Suppressor macrophage treated with lipopolysaccharide for 1 hour (primary cell): ENCODE data around the gene CALML6.
A peak's percentile ranks its signal among the peaks of the same experiment; 100 is the strongest.

ENCODE experiments used
- DNase-seq, 3 donors: peaks; one replicate each; pipeline ENCODE4 v3.0.0-alpha.2; 2020 to 2022

CALML6 gene

DNA sequence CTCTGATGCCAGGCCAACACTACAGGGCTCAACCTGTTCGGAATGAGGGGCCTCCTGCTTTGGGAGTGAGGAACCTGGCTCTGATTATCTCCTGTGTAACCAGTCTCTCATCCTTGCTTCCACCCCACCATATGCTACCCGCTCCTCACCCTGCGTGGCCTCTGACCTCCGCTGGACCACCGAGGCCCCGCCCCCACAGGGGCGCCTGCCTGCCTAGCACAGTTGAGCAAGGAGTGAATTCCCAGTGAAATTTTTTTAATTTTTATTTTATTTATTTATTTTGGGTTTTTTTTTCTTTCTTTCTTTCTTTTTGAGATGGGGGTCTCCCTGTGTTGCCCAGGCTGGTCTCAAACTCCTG lies 22.3 kb upstream of the CALML6 start:
- no peak for DNase-seq

DNA sequence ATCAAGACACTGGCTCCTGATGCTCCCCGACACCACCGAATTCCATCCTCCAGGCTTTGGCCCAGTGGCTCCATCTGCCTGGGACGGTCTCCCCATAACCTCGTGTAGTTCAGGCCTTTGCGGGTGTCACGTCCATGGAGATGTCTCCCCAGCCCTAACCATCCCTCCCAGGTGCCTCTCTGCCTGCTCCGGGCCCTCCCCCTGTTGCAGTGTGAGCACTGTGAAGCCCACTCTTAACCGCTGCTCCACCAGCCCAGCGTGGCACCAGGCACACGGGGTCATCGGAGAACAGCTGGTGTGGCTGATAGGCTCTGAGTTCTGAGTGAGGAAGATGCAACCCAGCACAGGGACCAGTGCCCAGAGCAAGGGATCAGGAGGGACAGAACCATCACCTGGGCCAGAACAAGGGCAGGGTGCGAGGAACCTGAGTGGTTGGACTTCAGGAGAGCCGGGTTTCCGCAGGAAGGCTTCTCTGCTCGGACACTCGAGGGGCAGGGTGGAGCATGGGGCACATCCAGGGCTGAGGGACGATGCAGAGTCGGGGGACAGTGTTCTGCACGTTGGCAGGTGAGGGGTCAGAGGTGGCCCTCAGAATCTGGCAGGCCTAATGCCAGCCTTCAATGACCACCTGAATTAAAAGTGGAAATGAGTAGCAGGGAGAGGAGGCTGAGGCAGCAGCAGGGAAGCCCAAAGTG lies 21.6 kb upstream of the CALML6 start:
- no peak for DNase-seq

DNA sequence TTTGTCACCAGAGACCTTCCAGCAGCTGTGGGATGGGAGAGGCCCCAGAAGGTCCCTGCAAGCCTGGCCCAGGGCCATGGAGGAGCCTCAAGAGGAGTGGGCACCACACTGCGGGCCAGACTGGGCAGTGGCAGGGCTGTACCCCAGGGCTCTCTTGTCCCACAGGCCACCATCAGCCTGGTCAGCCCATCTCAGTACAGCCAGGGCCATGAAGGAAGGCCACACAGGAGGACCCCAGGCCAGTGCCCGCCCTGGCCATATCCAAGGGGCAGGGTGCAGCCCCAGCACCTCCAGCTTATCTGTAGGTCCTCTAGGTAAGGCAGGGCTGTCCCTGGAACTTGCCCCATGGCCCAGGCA lies 21.1 kb upstream of the CALML6 start:
- no peak for DNase-seq

DNA sequence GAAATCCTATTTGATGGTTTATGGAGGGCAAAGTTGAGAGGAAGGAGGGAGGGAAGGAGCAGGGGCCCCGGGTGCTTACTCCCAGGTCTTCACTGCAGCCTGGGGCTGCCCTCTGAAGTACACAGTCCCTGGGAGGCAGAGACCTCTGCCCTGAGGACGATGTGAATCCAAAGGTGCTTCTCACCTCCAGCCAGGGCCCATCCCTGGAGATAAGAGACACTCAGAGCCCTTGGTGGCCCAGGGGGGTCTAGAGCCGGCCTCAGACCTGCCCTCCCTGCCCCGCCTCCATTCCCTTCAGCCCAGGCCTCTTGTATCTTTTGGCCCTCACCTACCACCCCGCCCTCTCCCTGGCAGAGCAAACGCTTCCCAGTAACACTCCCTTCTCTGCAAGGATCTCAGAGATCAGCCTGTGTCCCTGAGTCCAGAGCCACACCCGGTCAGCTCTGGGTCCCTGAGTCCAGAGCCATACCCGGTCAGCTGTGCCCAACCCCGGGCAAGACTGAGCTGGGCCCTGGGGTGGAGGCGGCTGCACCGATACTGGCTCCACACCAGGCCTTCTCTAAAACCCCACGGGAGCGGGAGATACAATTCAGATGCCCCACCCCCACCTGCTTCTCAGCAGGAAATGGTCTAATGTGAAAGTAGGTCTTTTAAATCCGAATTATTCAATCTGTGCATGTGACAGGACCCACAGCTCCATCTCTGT lies 20.6 kb upstream of the CALML6 start:
- no peak for DNase-seq

DNA sequence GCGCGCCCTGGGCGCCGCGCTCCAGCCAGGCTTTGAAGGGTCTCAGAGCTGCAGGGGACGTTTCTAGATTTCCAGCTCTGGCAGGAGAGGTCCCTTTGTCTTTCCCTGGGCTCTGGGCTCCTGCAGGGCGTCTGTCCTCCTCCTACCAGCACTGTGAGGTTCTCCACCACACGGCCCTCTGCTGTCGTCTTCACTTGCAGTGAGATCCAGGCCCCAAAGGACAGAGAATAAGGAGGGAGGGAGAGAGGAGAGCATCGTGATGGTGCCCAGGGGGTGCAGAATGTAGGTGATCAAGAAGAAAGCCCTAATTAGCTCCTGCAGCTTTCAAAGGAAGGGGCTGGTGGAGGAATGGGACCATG lies 20.0 kb upstream of the CALML6 start:
- DNase-seq, result no peak

DNA sequence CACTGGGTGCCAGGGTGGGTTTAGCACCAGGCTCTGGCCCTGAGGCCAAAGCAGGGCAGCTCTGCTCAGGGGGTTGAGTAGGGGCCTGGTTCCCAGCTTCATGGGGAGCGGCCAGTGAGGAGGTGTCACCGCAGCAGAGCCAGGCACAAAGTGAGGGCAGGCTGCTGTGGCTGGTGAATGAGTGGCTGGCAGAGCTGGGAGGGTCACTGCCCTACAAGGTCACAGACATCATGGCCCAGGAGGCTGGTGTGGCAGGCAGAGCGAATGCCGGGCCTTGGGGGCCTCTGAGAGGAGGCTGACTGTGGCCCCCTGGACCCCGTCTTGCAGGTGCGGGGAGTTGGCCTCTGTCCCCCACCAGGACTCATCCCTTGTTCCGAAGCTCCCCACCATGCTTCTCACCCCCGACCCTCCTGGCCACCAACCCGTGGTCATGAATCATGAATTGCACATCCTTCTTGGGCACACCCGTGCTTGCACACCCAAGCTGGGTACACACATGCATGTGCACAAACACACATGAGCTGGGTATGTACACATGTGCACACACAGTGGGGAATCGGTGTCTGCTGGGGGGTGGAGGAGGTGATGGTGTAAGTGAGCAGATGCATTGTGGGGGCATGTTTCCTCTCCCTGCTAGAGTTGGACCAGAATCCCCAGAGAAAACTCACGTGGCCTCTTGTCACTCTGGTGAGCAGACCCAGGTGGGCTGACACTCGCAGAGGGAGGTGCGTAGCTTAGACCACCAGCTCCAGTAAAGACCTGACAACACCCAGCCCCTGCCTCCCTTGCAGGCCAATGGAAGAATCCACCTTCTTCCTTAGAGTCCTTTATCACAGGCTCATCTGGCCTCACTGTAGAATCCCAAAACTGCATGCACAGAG lies 19.4 kb upstream of the CALML6 start:
- DNase-seq, result no peak

DNA sequence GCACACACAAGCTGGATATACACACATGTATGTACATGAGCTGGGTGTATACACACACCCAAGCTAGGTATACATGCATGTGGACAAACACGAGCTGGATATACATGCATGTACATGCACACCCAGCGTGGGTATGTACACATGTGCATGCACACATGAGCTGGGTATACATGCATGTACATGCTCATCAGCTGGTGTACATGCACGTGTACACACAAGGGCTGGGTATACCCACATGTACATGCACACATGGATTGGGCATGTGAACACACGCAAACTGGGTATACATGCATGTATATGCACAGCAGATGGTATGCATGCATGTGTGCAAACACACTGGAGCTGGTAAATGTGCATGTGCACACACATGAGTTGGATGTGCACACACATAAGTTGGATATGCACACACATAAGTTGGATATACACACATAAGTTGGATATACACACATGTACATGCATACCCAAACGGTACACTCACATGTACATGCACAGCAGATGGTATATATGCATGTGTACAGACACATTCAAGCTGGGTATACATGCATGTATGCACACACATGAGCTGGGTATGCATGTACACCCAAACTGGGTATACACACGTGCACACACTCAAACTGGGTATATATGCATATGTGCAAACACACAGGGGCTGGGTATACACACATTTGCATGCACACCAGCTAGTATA lies 16.7 kb upstream of the CALML6 start:
- no peak for DNase-seq

DNA sequence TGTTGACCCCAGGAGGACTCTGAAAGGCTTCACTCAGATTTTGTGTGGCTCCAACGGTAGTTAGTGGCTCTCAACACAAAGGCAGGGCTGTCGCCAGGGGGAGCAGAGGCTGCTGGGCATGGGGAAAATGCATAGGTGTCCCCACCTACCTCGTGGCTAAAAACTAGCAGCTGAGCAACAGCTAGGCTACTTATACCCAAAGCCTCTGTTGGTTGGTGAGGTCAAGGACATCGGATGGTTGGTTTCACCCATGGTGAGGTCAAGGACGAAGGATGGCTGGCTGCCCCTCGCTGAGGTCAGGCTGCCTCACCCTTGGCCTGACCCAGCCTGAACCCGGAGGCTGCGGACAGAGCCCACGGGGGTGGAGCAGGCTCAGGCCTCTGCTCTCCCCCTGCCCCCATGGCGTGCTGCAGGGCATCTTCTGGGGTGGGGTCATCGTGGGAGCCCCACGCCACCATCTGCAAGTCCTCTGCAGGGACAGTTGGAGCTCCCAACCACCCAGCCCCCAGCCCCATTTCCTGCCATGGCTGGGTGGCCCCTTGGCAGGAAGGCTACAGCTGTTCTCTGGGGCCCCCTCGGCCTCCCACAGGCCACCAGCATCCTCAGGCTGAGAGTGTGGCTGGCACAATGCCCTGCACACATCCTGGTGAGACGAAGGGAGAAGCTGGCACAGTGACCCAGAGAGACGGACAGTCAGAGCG lies 15.6 kb upstream of the CALML6 start:
- peak; percentile 13 to 36 (median 32) for DNase-seq

DNA sequence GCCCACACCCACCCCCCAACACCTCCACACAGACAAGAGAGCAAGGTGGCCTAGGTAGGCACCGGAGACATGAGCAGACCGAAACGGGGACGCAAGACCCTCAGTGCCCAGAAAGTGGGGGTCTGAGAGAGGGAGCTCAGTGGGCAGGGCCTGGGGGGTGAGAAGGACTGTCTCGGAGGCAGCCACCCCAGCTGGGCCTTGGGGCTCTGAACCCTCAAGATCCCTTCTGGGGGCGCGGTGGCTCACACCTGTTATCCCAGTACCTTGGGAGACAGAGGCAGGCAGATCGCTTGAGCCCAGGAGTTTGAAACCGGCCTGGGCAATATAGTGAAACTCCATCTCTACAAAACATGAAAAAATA lies 15.1 kb upstream of the CALML6 start:
- no peak for DNase-seq

DNA sequence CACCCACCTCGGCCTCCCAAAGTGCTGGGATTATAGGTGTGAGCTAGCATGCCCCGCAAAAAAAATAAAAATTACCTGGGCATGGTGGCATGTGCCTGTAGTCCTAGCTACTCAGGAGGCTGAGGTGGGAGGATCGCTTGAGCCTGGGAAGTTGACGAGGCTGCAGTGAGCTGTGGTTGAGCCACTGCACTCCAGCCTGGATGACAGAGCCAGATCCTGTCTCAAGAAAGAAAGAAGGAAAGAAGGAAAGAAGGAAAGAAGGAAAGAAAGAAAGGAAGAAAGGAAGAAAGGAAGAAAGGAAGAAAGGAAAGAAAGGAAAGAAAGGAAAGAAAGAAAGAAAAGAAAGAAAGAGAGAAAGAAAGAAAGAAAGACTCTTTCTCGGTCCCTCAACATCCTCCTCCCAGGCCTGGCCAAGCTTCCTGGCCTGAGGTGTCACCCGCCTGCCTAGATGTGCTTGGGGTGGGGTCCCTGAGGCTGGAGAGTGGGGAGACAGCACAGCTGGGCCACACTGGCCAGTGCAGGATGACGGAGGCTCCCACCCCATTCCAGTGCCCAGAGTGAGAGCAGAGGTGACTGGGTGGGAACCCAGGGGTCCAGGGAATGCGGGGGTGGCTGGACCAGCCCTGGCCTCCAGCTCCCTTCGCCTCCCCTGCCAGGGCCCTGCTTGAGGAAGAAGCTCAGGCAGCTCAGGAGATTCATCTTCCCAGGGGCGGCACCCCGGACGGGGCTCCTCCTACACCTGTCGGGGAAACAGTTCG lies 14.0 kb upstream of the CALML6 start:
- no peak for DNase-seq

DNA sequence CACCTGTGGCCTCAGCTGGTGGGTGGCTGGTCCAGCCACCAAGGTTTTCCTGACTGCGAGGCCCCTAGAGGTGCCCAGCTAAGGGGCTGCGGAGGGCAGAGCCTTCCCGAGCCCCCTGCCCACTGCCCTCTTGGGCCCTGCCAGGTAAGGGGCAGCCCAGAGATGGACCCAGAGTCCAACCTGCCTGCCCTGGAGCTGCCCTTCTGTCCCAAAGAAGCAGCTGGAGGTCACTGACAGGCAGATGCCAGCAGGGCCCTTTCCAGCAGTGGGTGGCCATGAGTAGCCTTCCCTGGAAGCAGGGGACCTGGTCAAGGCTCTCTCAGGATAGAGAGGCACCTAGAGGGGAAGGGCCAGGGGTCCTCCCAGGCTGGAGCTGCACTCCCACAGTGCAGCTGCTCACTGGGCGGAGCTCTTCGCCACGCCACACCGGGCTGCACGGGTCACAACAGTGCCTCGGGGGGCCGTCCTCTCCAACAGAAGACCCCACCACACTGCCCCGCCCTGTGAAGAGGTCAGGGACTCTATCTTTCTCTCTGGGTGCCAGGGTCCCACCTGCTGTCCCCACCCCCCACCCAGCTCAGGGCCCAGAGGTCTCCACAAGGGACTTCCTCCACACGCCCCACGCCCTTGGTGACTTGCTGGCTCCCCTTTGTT lies 13.3 kb upstream of the CALML6 start:
- DNase-seq, result no peak

DNA sequence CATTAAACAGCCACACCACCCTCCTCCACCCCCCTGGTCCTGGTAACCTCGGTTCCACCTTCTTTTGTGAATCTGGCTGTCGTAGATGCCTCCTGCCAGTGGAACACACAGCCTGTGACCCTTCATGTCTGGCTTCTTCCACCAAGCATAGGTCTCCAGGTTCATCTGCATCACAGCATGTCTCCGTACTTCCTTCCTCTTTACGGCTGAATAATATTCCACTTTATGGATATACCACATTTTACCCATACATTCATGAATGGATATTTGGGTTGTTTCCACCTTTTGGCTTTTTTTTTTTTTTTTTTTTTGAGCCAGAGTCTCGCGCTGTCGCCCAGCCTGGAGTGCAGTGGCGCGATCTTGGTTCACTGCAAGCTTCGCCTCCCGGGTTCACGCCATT lies 11.8 kb upstream of the CALML6 start:
- no peak for DNase-seq

DNA sequence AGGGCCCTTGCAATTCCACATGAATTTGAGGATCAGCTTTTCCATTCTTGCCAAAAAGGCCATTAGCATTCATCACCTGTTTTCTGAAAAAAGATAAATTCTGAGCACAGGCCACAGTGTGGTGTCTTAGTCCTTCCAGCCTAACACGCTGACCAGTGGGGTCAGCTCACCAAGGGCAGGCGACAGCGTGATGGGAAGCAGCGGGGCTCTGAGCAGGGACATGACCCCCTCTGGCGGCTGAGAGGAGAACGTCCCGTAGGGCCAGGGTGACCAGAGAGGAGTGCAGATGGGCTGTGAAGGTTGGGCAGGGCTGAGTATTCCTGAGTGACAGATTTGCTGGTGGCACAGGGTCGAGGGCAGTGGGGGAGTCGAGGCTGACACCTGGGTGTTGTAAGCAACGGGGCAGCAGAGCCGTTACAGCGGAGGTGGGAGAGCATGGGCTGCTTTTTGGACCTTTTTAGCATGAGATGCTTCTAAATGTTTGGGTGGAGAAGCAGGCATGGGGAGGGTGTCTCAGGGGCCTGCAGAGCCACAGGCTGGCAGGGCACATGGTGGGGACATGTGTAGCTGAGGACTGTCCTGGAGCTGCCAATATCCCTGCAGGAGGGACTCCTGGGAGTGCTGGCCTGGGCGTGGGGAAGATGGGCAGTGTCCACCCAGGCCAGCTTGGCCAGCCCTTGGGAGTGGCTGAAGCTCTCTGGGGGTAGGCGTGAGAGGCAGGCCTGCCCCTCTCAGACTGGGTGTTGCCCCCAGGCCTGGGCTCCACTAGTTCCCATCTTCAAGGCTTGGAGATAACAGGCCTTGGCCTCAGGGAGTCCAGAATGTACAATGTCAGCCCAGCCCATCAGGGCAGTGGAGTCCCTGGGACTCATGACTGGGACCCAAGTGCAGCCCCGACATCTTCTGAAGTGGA lies 8.6 kb upstream of the CALML6 start:
- peak; percentile 90 to 93 (median 93) for DNase-seq

DNA sequence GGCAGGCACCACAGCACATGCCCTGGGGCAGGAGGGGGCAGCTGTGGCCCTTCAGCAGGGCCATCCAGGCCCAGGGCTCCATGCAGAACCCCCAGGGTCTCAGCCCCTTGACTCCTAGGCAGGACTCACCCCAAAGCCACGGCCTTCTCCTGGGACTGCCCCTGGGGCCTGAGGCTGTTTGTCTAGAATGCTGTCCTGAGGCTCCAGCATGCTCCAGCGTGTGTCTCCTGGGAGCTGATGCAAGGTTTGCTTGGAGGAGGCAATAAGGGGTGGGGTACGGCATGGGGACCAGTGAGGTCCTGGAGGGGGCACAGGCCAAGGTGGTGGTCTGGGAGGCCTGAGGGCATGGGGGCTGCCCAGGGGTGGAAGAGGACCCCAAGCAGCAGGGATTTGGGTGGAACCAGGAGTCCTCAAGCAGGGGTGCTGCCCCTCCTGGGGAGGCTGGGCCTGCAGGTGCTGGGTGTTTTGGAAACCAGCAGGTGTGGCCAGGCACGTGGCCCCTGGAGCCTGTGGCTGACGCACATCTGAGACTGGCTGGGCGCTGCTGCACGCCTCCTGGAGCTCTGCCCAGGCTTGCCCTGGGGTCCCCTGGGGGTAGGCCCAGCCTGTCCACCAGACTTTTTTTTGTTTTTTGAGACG lies 7.8 kb upstream of the CALML6 start:
- DNase-seq, result no peak

DNA sequence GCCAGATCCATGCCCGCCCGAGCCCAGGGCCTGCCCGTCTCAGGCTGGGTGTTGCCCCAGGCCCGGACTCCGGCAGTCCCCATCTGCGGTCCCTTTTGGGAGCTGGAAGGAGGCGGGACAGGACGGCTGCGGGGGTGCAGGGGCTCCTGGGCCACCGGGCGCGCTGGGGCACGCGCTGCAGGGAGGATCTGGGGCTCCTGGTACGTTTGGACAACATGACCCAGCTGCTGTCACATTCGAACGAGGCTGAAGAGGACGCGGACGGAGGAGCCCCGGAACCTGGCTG lies 6.6 kb upstream of the CALML6 start:
- no peak for DNase-seq

DNA sequence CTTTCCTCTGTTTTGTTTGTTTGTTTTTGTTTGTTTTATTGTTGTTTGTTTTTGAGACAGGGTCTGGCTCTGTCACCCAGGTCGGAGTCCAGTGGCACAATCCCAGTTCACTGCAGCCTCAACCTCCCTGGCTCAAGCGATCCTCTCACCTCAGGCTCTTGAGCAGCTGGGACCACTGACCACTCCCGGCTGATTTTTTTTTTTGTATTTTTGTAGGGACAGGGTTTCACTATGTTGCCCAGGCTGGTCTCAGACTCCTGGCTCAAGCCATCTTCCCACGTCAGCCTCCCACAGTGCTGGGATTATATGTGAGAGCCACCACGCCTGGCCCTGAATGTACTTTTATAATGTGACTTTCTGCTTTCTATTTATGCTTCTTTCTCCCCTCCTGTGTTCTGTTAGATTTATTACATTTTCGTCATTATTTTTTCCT lies 5.0 kb upstream of the CALML6 start:
- DNase-seq, result no peak

DNA sequence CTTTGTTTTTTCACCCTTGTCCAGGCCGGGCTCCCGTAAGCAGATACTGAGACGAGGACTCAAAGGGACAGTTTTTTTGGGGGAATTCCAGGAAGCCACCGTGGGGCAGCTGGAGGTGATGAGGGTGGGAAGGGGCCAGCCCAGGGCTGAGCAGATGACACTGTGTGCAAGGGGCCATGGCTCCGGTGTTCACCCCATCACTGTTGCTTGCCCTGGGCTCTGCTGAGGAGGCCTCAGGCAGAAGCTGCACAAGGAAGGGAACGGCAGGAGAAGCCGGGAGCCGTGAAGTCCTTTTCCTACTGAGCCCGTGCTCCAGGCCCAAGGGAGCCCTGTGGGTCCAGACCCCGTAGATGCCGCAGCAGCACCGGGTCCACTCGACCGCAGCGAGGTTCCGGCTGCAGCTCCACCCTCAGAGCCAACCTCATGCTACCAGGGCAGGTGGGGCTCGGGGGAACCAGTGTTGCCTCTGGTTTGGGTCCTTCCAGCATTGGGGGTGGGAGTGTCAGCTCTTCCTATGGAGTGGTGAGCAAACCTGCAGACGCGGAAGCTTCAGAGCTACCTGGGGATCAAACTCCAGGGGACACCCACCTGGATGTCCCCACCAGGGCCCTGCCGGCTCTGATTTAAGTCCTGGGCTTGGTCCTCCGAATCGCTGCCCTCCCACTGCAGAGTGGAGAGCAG lies 4.3 kb upstream of the CALML6 start:
- no peak for DNase-seq

DNA sequence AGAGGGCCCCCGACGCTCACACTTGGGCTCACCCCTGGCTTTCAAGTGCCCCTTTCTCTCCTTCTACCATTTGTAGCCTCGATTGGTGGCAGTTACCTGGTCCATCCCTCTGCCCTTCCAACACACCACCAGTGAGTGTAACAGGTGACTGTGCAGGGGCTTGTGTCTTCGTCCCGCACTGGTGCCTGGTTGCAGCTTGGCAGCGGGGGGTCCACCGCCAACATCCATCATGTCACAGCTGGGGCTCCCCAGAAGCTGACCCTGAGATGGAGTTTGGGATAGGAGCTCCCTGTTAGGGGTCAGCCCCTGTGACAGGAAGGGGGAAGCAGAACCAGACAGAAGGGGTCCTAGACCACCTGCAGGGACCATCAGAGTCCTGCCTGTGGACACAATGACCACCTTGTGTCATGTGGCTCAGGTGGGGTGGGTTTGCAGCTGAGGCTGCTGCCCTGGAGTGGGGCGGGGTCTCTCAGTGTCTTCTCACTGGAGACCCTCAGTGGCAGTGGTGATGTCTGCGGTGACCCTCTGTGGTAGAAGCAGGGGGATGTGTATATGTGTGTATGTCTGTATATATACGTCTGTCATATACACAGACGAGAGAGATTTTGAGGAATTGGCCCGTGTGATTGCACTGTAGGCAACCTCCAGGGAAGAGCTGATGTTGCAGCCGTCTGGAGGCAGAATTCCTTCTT lies 3.6 kb upstream of the CALML6 start:
- DNase-seq, result no peak
